ENCODE data around the gene PSME1.

DNA sequence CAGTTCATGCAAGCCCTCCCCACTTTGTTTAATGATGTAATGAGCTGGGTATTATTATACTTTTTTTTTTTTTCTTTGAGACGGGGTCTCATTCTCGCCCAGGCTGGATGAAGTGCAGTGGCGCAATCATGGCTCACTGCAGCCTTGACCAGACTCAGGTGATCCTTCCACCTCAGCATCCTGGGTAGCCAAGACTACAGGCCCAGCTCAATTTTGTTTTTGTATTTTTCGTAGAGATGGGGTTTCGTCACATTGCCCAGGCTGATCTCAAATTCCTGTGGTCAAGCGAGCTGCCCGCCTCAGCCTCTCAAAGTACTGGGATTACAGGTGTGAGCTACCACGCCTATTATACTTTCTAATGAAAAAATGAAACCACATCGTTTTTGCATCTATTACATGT, 25.9 kb upstream of the PSME1 start:
- TF ChIP-seq CTCF (IDR thresholded peaks at IDR 0.05; ENCODE audit: low read depth, low read length, missing input control) (no peak), ZBTB33 (IDR thresholded peaks at IDR 0.05) (no peak), GABPA (IDR thresholded peaks at IDR 0.05 in 1 of 2, conservative IDR thresholded peaks at IDR 0.05 in 1 of 2) (no peak), MAX (IDR thresholded peaks at IDR 0.05) (no peak), EGR1 (IDR thresholded peaks at IDR 0.05; ENCODE audit: low read depth in 2 of 2) (no peak), TAF1 (conservative IDR thresholded peaks at IDR 0.05) (no peak)
